HL-60 (cell line): ENCODE measurements around the gene SCNN1G.

ENCODE experiments used
- DNase-seq, 2 experiments: peaks; one replicate each; pipeline ENCODE4 v3.0.0-alpha.2; 2010 to 2020; ENCODE audit warnings: low read depth in 1 of 2, low spot score in 1 of 2
- H3K27ac ChIP-seq: fragments of 250-450 bp; sonication (Bioruptor Pico); replicated peaks from 2 replicates; pipeline ENCODE4 v1.5.1; 2020; ENCODE audit warnings: mild to moderate bottlenecking, moderate library complexity
- H3K27me3 ChIP-seq: fragments of 250-450 bp; sonication (Bioruptor Pico); 2 replicates; pipeline ENCODE4 v1.5.1; 2021; ENCODE audit warnings: mild to moderate bottlenecking, moderate library complexity; ENCODE audit not compliant: insufficient read depth, poor library complexity, severe bottlenecking
- H3K4me3 ChIP-seq: replicated peaks from 2 replicates; pipeline ENCODE4 v1.5.1; 2011; ENCODE audit warnings: mild to moderate bottlenecking, control low read depth, low read length; ENCODE audit not compliant: insufficient read depth
- CTCF ChIP-seq: IDR thresholded peaks from one replicate; pipeline ENCODE4 v1.5.1; 2011; ENCODE audit warnings: low read length, control low read depth, inconsistent platforms; ENCODE audit not compliant: insufficient read depth
- GABPA ChIP-seq: IDR thresholded peaks from 2 replicates; pipeline ENCODE4 v1.6.1; 2012; ENCODE audit warnings: low read depth
- POLR2AphosphoS5 ChIP-seq: IDR thresholded peaks from 2 replicates; pipeline ENCODE4 v1.6.1; 2012; ENCODE audit warnings: low read depth
- REST ChIP-seq: IDR thresholded peaks from 2 replicates; pipeline ENCODE4 v1.6.1; 2012; ENCODE audit warnings: low read depth; ENCODE audit not compliant: insufficient replicate concordance
- SPI1 ChIP-seq: IDR thresholded peaks from 2 replicates; pipeline ENCODE4 v1.6.1; 2012; ENCODE audit warnings: low read depth, mild to moderate bottlenecking, borderline replicate concordance

SCNN1G gene

GRCh38 chr16:23148513-23149266 is 33.9 kb upstream of the SCNN1G start:
- H3K27me3 ChIP-seq = no peaks in the 10 kb centered on the region
- H3K4me3 ChIP-seq = peak overlapping the region; percentile 84
- DNase-seq = peak; percentile 24 to 47
- 0 out of 2 replicates have a peak overlapping the region, but pooled peaks have one; percentile 35 for H3K27ac ChIP-seq
- TF ChIP-seq CTCF = no peak
- peak; percentile 45; the same call in 1 of the 2 replicates for TF ChIP-seq POLR2AphosphoS5

- Histone ChIP-seq H3K4me3 (peak within 1 kb of the TSS; percentile 85), H3K27me3 (no peaks in the 10 kb centered on the region), H3K27ac (0 out of 2 replicates have a peak within 1 kb of the TSS, but pooled peaks have one; percentile 35)
- DNase-seq = peak; percentile 87 to 95
- TF ChIP-seq CTCF (no peak), GABPA (no peak), REST (no peak), POLR2AphosphoS5 (no peak), SPI1 (no peak)
These were observed 33.1 kb upstream of the SCNN1G start, which contains the start of gene USP31 for GRCh38 chr16:23149267-23149992. USP31 (minus strand) TSS chr16:23149452; CDS start chr16:23149270, 182 bp downstream.

GRCh38 chr16:23149993-23150364 is 32.6 kb upstream of the SCNN1G start:
- TF ChIP-seq REST = no peak
- no peak for TF ChIP-seq GABPA
- TF ChIP-seq CTCF = no peak
- TF ChIP-seq POLR2AphosphoS5 = no peak
- TF ChIP-seq SPI1 = no peak
- DNase-seq = no peak
- Histone ChIP-seq H3K27me3 (no peaks in the 10 kb centered on the region), H3K4me3 (peak overlapping the region; percentile 85), H3K27ac (no peak overlapping the region)
